Measurements from ENCODE around the gene CFAP92. TPM values are rescaled to one million over a fixed set of nuclear protein-coding genes. Genes with fewer than 3 reads are reported as not detected.

Gene CFAP92
- total RNA-seq, 2 experiments from 2014 or later = 0.19 to 0.45 TPM

DNA sequence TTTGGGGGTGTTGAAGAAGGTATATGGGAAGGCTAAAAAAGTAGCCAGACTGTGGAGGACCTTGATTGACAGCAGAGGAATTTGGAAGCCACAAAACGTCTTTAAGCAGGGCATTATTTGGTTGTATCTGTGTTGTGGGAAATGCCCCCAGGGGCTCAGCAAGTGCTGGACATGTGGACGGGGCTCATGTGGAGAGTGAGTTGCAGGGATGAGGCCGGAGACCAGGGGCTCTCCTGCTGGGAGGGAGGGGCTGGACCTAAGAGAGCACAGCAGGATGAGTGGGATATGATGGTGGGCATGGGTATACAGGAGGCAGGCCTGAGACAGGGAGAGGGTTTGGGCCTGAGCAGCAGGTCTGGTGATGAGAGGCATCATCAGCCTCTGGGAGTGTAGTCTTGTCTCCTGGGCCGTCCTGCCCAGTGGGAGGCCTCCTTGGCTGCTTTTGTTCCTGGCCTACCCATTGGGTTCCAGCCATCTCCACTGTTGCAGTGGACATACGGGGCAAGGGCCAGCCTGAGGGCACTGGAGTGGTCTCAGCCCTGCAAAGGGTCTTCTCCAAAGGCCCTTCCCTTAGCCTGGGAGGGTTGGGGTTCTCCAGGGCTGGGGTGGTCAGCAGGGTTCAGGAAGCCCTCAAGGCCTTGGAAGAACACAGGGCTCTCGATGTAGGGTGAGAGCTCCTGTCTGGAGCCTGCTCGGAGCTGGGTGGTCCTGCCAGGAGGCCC is 86.9 kb downstream of the CFAP92 start:
- no peak overlapping the region for H3K4me3 Mint-ChIP-seq
- intact Hi-C loops (cut with DNase I, micrococcal nuclease) = no loop called here
- H3K4me1 ChIP-seq (ENCODE audit: insufficient read depth, low read length) = no peaks in the 10 kb centered on the region
- no peaks in the 10 kb centered on the region for H3K9me3 ChIP-seq (ENCODE audit: control insufficient read depth in 1 of 2, insufficient read depth in 1 of 2, low read length in 2 of 2)
- H3K36me3 Mint-ChIP-seq (ENCODE audit: low read depth) = peaks cover 58% of the 10 kb centered on the region
- DNase-seq (no peak), ATAC-seq (ENCODE audit: poor library complexity) (no peak)
- no peaks in the 10 kb centered on the region for H3K27me3 Mint-ChIP-seq
- H3K36me3 ChIP-seq (ENCODE audit: insufficient read depth, low read length) = peaks cover 86% of the 10 kb centered on the region
- H3K4me1 Mint-ChIP-seq (ENCODE audit: low read depth) = no peaks in the 10 kb centered on the region
- H3K27ac ChIP-seq (ENCODE audit: low read depth in 1 of 2, low read length in 2 of 2) = no peak overlapping the region
- no peaks in the 10 kb centered on the region for H3K9me3 Mint-ChIP-seq
- CTCF ChIA-PET = no interaction called here
- TF ChIP-seq, protein P1, sequence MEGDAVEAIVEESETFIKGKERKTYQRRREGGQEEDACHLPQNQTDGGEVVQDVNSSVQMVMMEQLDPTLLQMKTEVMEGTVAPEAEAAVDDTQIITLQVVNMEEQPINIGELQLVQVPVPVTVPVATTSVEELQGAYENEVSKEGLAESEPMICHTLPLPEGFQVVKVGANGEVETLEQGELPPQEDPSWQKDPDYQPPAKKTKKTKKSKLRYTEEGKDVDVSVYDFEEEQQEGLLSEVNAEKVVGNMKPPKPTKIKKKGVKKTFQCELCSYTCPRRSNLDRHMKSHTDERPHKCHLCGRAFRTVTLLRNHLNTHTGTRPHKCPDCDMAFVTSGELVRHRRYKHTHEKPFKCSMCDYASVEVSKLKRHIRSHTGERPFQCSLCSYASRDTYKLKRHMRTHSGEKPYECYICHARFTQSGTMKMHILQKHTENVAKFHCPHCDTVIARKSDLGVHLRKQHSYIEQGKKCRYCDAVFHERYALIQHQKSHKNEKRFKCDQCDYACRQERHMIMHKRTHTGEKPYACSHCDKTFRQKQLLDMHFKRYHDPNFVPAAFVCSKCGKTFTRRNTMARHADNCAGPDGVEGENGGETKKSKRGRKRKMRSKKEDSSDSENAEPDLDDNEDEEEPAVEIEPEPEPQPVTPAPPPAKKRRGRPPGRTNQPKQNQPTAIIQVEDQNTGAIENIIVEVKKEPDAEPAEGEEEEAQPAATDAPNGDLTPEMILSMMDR (IDR thresholded peaks at IDR 0.05) = no peak
- POLR2A ChIA-PET = no interaction called here
- H3K27ac Mint-ChIP-seq = no peak overlapping the region
- no peaks in the 10 kb centered on the region for H3K27me3 ChIP-seq (ENCODE audit: control insufficient read depth in 1 of 2, insufficient read depth in 2 of 2, low read length in 2 of 2)
- no peak overlapping the region for H3K4me3 ChIP-seq (ENCODE audit: low read length)

DNA sequence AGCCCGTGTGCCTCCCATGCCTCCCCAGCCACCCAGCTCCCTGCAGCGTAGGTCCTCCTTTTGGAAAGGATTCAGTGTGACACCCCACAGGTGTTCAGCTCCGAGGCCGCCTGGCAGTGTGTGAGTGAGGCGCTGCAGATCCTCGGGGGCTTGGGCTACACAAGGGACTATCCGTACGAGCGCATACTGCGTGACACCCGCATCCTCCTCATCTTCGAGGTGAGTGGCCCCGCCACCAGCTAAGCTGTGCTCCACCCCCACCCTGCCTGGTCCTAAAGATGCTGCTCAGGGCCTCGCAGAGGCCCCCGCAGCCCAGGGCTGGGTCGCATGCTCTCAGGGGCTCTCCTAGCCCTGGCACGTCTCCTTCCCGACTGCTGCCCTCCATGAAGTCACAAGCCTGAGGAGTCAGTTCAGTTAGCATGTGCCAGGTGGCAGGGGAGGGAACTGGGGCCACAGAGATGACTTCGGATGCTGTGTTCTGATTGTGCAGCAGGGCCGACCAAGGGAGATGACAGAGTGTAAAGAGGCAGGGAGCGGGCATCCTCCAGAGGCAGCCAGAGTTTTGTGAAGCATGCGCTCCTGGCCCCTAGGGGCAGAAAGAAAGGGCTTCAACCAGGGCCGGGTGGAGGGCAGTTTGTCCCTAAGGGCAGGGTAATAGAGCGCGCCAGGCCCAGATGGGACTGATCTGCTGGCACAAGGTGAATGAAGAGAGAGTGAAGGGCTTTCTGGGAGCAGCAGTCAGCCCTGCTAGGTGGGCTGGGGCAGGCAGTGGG is 87.7 kb downstream of the CFAP92 start:
- Histone ChIP-seq H3K4me3 (ENCODE audit: low read length) (no peak overlapping the region), H3K27ac (ENCODE audit: low read depth in 1 of 2, low read length in 2 of 2) (no peak overlapping the region), H3K27me3 (ENCODE audit: control insufficient read depth in 1 of 2, insufficient read depth in 2 of 2, low read length in 2 of 2) (no peaks in the 10 kb centered on the region), H3K4me1 (ENCODE audit: insufficient read depth, low read length) (no peaks in the 10 kb centered on the region), H3K36me3 (ENCODE audit: insufficient read depth, low read length) (peaks cover 91% of the 10 kb centered on the region), H3K9me3 (ENCODE audit: control insufficient read depth in 1 of 2, insufficient read depth in 1 of 2, low read length in 2 of 2) (no peaks in the 10 kb centered on the region)
- DNase-seq (no peak), ATAC-seq (ENCODE audit: poor library complexity) (no peak)
- intact Hi-C loops (cut with DNase I, micrococcal nuclease) = no loop called here
- peaks cover 59% of the 10 kb centered on the region for H3K36me3 Mint-ChIP-seq (ENCODE audit: low read depth)
- H3K4me3 Mint-ChIP-seq = no peak overlapping the region
- H3K4me1 Mint-ChIP-seq (ENCODE audit: low read depth) = no peaks in the 10 kb centered on the region
- no peaks in the 10 kb centered on the region for H3K9me3 Mint-ChIP-seq
- ChIA-PET CTCF (no interaction called here), POLR2A (interaction anchor here (0.7 kb wide), 1 partner anchor 536 kb away, joined by 3 read pairs; no protein-coding TSS in a partner anchor)
- H3K27me3 Mint-ChIP-seq = no peaks in the 10 kb centered on the region
- TF ChIP-seq, protein P1 (IDR thresholded peaks at IDR 0.05) = no peak
- H3K27ac Mint-ChIP-seq = no peak overlapping the region

DNA sequence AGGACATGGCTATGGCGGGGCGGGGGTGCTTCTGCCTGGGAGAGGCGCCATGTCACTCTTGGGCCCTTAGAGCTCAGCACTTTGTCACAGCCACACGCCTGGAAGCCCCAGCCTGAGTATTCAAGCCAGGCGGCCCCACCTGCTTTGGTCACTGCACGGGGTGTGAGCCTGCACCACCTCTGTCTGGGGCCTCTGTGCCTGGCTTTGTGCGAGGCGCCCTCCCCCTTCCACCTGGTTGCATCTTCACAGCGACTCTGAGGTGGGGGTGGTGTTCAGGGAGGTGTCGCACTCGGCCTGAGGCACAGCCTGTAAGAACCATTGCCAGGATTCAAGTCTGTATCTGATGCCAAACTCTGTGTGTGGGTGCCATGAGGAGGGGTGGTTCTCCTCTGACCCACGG is 90.4 kb downstream of the CFAP92 start:
- DNase-seq = no peak
- Mint-ChIP-seq H3K9me3 (no peaks in the 10 kb centered on the region), H3K36me3 (ENCODE audit: low read depth) (peaks cover 78% of the 10 kb centered on the region), H3K4me3 (no peak overlapping the region), H3K27ac (no peak overlapping the region), H3K27me3 (no peaks in the 10 kb centered on the region), H3K4me1 (ENCODE audit: low read depth) (no peaks in the 10 kb centered on the region)
- Histone ChIP-seq H3K27ac (ENCODE audit: low read depth in 1 of 2, low read length in 2 of 2) (no peak overlapping the region), H3K36me3 (ENCODE audit: insufficient read depth, low read length) (peaks cover 94% of the 10 kb centered on the region), H3K4me3 (ENCODE audit: low read length) (no peak overlapping the region), H3K9me3 (ENCODE audit: control insufficient read depth in 1 of 2, insufficient read depth in 1 of 2, low read length in 2 of 2) (no peaks in the 10 kb centered on the region), H3K27me3 (ENCODE audit: control insufficient read depth in 1 of 2, insufficient read depth in 2 of 2, low read length in 2 of 2) (no peaks in the 10 kb centered on the region), H3K4me1 (ENCODE audit: insufficient read depth, low read length) (no peaks in the 10 kb centered on the region)
- POLR2A ChIA-PET = no interaction called here
- CTCF ChIA-PET = no interaction called here
- TF ChIP-seq, protein P1 (IDR thresholded peaks at IDR 0.05) = no peak
- no peak for ATAC-seq (ENCODE audit: poor library complexity)
- intact Hi-C loops (cut with DNase I, micrococcal nuclease) = no loop called here
